ENCODE results near the gene ZNF318. TPM values are rescaled to one million over a fixed set of nuclear protein-coding genes. Genes with fewer than 3 reads are reported as not detected.

ZNF318 gene
- total and polyA plus RNA-seq, 10 of the 15 experiments (the other 5 are each of a cell fraction or from before 2014, with no cell fraction given) = 3.4 to 79.8 (median 13.7) TPM

- H3K27me3 ChIP-seq (replicated peaks in 1 of 2; ENCODE audit: control insufficient read depth in 2 of 2, insufficient read depth in 2 of 2, low read length in 1 of 2) = no peaks in the 10 kb centered on the region
- ChIA-PET SMC1A (ENCODE audit: uncharacterized antibody, unreplicated experiment) (interaction anchor here (0.9 to 27.6 kb wide), 13 partner anchors 9 to 130 kb away, joined by 3 to 616 read pairs (median 4); partner anchors contain the start of gene ZNF318), CTCF (interaction anchor here (0.8 to 8.3 kb wide), 10 partner anchors 8 to 107 kb away, joined by 3 to 68 read pairs (median 6); partner anchors contain the start of gene ZNF318), RAD21 (ENCODE audit: unreplicated experiment) (interaction anchor here (0.7 to 11.3 kb wide), 10 partner anchors 9 to 252 kb away, joined by 3 to 311 read pairs (median 6); partner anchors contain the start of genes CRIP3, GTPBP2 and ZNF318), POLR2A (interaction anchor here (0.7 to 10.4 kb wide), 7 partner anchors 9 to 1275 kb away, joined by 3 to 218 read pairs (median 4); partner anchors contain the start of gene ZNF318)
- peak overlapping the region; percentile 14; the same call in 1 of the 2 replicates for H2AFZ ChIP-seq (ENCODE audit: control insufficient read depth, low read depth, low read length)
- peaks cover 79% of the 10 kb centered on the region for H3K4me1 ChIP-seq (ENCODE audit: control insufficient read depth, insufficient read depth, low read length)
- H3K79me2 ChIP-seq (ENCODE audit: control insufficient read depth, insufficient read depth, low read length) = peaks cover 4% of the 10 kb centered on the region
- H3K9me3 ChIP-seq (replicated peaks; ENCODE audit: control insufficient read depth, insufficient read depth, low read length) = no peaks in the 10 kb centered on the region; the same call in 2 of the 3 replicates
- ATAC-seq (peak; percentile 44), DNase-seq (ENCODE audit: low read depth, low spot score) (no peak), FAIRE-seq (no peak)
- TF ChIP-seq HDGF (IDR thresholded peaks at IDR 0.05) (no peak), FOXM1 (IDR thresholded peaks at IDR 0.05; ENCODE audit: low read depth, low read length) (no peak), ETV6 (conservative IDR thresholded peaks at IDR 0.05 in 1 of 2, IDR thresholded peaks at IDR 0.05 in 1 of 2; ENCODE audit: borderline replicate concordance in 1 of 2, low read depth in 1 of 2) (peak in 1 of 2 experiments; percentile 23; a peak in 1 of 4 replicates)
- H3K36me3 ChIP-seq (ENCODE audit: control insufficient read depth in 2 of 2, insufficient read depth in 2 of 2, low read length in 1 of 2) = no peaks in the 10 kb centered on the region
- no TSS peak for BruUV-seq (replicated peaks)
- 0% methylated on average over 2 of the region's 2 CpGs for WGBS (ENCODE audit: insufficient coverage, insufficient replicate concordance, low lambda C conversion rate, missing lambda C conversion rate)
- peak overlapping the region; percentile 81 for H3K27ac ChIP-seq (ENCODE audit: control insufficient read depth, insufficient read depth)
- intact Hi-C loops (cut with micrococcal nuclease; ENCODE audit: unreplicated experiment) = no loop called here
- H3K9ac ChIP-seq (ENCODE audit: control insufficient read depth, insufficient read depth, low read length) = peak overlapping the region; percentile 24; the same call in 1 of the 2 replicates
- H3K4me2 ChIP-seq (ENCODE audit: control insufficient read depth, insufficient read depth) = peak overlapping the region; percentile 74
- no peak overlapping the region for H3K4me3 ChIP-seq
- no peaks in the 10 kb centered on the region for H4K20me1 ChIP-seq (ENCODE audit: control insufficient read depth, insufficient read depth)
- in situ Hi-C loops (cut with MboI) = no loop called here
These were observed 8.3 kb upstream of the ZNF318 start for GRCh38 chr6:43377710-43378229.

GRCh38 chr6:43376551-43376981, 7.1 kb upstream of the ZNF318 start:
- Histone ChIP-seq H3K9ac (ENCODE audit: control insufficient read depth, insufficient read depth, low read length) (no peak overlapping the region), H4K20me1 (ENCODE audit: control insufficient read depth, insufficient read depth) (no peaks in the 10 kb centered on the region), H3K4me3 (no peak overlapping the region), H3K36me3 (ENCODE audit: control insufficient read depth in 2 of 2, insufficient read depth in 2 of 2, low read length in 1 of 2) (no peaks in the 10 kb centered on the region), H3K4me2 (ENCODE audit: control insufficient read depth, insufficient read depth) (no peak overlapping the region), H3K79me2 (ENCODE audit: control insufficient read depth, insufficient read depth, low read length) (peaks cover 4% of the 10 kb centered on the region), H3K9me3 (replicated peaks; ENCODE audit: control insufficient read depth, insufficient read depth, low read length) (no peaks in the 10 kb centered on the region; the same call in 2 of the 3 replicates), H3K4me1 (ENCODE audit: control insufficient read depth, insufficient read depth, low read length) (peaks cover 69% of the 10 kb centered on the region), H3K27me3 (replicated peaks in 1 of 2; ENCODE audit: control insufficient read depth in 2 of 2, insufficient read depth in 2 of 2, low read length in 1 of 2) (no peaks in the 10 kb centered on the region), H2AFZ (ENCODE audit: control insufficient read depth, low read depth, low read length) (no peak overlapping the region), H3K27ac (ENCODE audit: control insufficient read depth, insufficient read depth) (peak overlapping the region; percentile 81)
- ChIA-PET SMC1A (ENCODE audit: uncharacterized antibody, unreplicated experiment) (interaction anchor here (0.6 to 27.6 kb wide), 13 partner anchors 7 to 243 kb away, joined by 3 to 616 read pairs (median 4); partner anchors contain the start of genes CRIP3 and ZNF318), POLR2A (interaction anchor here (0.9 to 10.4 kb wide), 7 partner anchors 8 to 38 kb away, joined by 3 to 218 read pairs (median 8); partner anchors contain the start of gene ZNF318), CTCF (interaction anchor here (1.0 to 3.7 kb wide), 9 partner anchors 9 to 129 kb away, joined by 3 to 16 read pairs (median 5); no protein-coding TSS in a partner anchor), RAD21 (ENCODE audit: unreplicated experiment) (interaction anchor here (1.1 to 11.3 kb wide), 7 partner anchors 13 to 152 kb away, joined by 3 to 311 read pairs (median 9); partner anchors contain the start of genes ABCC10 and ZNF318)
- no TSS peak for BruUV-seq (replicated peaks)
- DNase-seq (ENCODE audit: low read depth, low spot score) (peak; percentile 88), FAIRE-seq (peak; percentile 54), ATAC-seq (peak; percentile 78)
- in situ Hi-C loops (cut with MboI) = no loop called here
- intact Hi-C loops (cut with micrococcal nuclease; ENCODE audit: unreplicated experiment) = no loop called here
- 0% methylated on average over 1 of the region's 1 CpG for WGBS (ENCODE audit: insufficient coverage, insufficient replicate concordance, low lambda C conversion rate, missing lambda C conversion rate)
- peak; percentile 84 for TF ChIP-seq EED (IDR thresholded peaks at IDR 0.05; ENCODE audit: low read depth)
- TF ChIP-seq PML (IDR thresholded peaks at IDR 0.05; ENCODE audit: low read length) = peak; percentile 48; the same call in 1 of the 2 replicates
- TF ChIP-seq EP300 (IDR thresholded peaks at IDR 0.05; ENCODE audit: borderline replicate concordance in 1 of 2, control insufficient read depth in 1 of 2, low read depth in 2 of 2, low read length in 2 of 2) = peak; percentile 6 to 67; a peak in 2 of 4 replicates
- TF ChIP-seq CTCF (IDR thresholded peaks at IDR 0.05 in 2 of 3, conservative IDR thresholded peaks at IDR 0.05 in 1 of 3; ENCODE audit: control insufficient read depth in 2 of 3, extremely low read depth in 1 of 3, insufficient read depth in 1 of 3, low read depth in 3 of 3, low read length in 3 of 3) = no peak
- peak in 1 of 2 experiments; percentile 44; a peak in 1 of 4 replicates for TF ChIP-seq ETV6 (conservative IDR thresholded peaks at IDR 0.05 in 1 of 2, IDR thresholded peaks at IDR 0.05 in 1 of 2; ENCODE audit: borderline replicate concordance in 1 of 2, low read depth in 1 of 2)
- TF ChIP-seq HDGF (IDR thresholded peaks at IDR 0.05) = no peak
